Suprapubic skin (tissue), 4 donors: Measurements from ENCODE around the gene ADAMTS8. TPM values are rescaled to one million over a fixed set of nuclear protein-coding genes. Genes with fewer than 3 reads are reported as not detected.

Experiments used
- DNase-seq, 2 donors: peaks; one replicate each; pipeline ENCODE4 v3.0.0-alpha.2; 2019; ENCODE audit warnings: low spot score in 2 of 2
- H3K27ac ChIP-seq: fragments of 200-600 bp; sonication (generic); one replicate; pipeline ENCODE4 v1.5.1; 2019
- H3K27me3 ChIP-seq: fragments of 200-600 bp; sonication (generic); one replicate; pipeline ENCODE4 v1.5.1; 2019
- H3K36me3 ChIP-seq: fragments of 200-600 bp; sonication (generic); one replicate; pipeline ENCODE4 v1.5.1; 2019
- H3K4me1 ChIP-seq: fragments of 200-600 bp; sonication (generic); one replicate; pipeline ENCODE4 v1.5.1; 2019
- H3K4me3 ChIP-seq: fragments of 200-600 bp; sonication (generic); one replicate; pipeline ENCODE4 v1.5.1; 2019; ENCODE audit warnings: mild to moderate bottlenecking
- H3K9me3 ChIP-seq: fragments of 200-600 bp; sonication (generic); one replicate; pipeline ENCODE4 v1.5.1; 2019
- EP300 ChIP-seq: sonication (generic); formaldehyde crosslinking; IDR thresholded peaks from one replicate; pipeline ENCODE4 v1.6.1; 2017; ENCODE audit warnings: antibody characterized with exemption
- POLR2A ChIP-seq, 2 donors: fragments of 450-650 bp; IDR thresholded peaks; one replicate each; pipeline ENCODE4 v1.6.1; 2017; ENCODE audit warnings: antibody characterized with exemption in 2 of 2, mild to moderate bottlenecking in 2 of 2, moderate library complexity in 2 of 2
- POLR2AphosphoS5 ChIP-seq, 3 donors: sonication (generic); formaldehyde crosslinking; IDR thresholded peaks; one replicate each; pipeline ENCODE4 v1.6.1; 2017; ENCODE audit warnings: antibody characterized with exemption in 3 of 3
- WGBS: methylation state at CpG from one replicate; pipeline ENCODE4 v1.1.5; 2018; 5-methylcytosine and 5-hydroxymethylcytosine counted together
- total RNA-seq, 4 donors: library from RNA; depleted of rRNA; stranded (reverse); fragments of >200 nt; gene quantifications; one replicate each; pipeline ENCODE4 v1.1.0, GENCODE V29; 2016
- TF ChIP-seq, protein P1 (sequence below), 2 donors: fragments of 200-600 bp in 1 of 2; fragments of 450-650 bp in 1 of 2; sonication (generic) in 1 of 2; IDR thresholded peaks; one replicate each; pipeline ENCODE4 v1.5.1; 2016 to 2019; ENCODE audit warnings: antibody characterized with exemption in 2 of 2, mild to moderate bottlenecking in 1 of 2, moderate library complexity in 1 of 2

ADAMTS8 gene
- total RNA-seq, 4 donors from 2014 or later: 0.30 to 0.72 (median 0.65) TPM

- Histone ChIP-seq H3K36me3 (no peaks in the 10 kb centered on the region), H3K27me3 (no peaks in the 10 kb centered on the region), H3K4me1 (no peaks in the 10 kb centered on the region), H3K27ac (no peak overlapping the region), H3K9me3 (no peaks in the 10 kb centered on the region), H3K4me3 (no peak overlapping the region)
- DNase-seq: no peak
- no peak for TF ChIP-seq POLR2A (IDR thresholded peaks at IDR 0.05)
- TF ChIP-seq EP300: no peak
- TF ChIP-seq, protein P1, sequence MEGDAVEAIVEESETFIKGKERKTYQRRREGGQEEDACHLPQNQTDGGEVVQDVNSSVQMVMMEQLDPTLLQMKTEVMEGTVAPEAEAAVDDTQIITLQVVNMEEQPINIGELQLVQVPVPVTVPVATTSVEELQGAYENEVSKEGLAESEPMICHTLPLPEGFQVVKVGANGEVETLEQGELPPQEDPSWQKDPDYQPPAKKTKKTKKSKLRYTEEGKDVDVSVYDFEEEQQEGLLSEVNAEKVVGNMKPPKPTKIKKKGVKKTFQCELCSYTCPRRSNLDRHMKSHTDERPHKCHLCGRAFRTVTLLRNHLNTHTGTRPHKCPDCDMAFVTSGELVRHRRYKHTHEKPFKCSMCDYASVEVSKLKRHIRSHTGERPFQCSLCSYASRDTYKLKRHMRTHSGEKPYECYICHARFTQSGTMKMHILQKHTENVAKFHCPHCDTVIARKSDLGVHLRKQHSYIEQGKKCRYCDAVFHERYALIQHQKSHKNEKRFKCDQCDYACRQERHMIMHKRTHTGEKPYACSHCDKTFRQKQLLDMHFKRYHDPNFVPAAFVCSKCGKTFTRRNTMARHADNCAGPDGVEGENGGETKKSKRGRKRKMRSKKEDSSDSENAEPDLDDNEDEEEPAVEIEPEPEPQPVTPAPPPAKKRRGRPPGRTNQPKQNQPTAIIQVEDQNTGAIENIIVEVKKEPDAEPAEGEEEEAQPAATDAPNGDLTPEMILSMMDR (IDR thresholded peaks at IDR 0.05): no peak
- no peak for TF ChIP-seq POLR2AphosphoS5 (IDR thresholded peaks at IDR 0.05)
- WGBS: 75% methylated on average over 4 of the region's 4 CpGs
These were observed 58.7 kb downstream of the ADAMTS8 start for GRCh38 chr11:130369713-130370112.

- DNase-seq: no peak
These were observed 59.2 kb downstream of the ADAMTS8 start for GRCh38 chr11:130369141-130369691.

GRCh38 chr11:130359419-130359818 is 69.0 kb downstream of the ADAMTS8 start:
- DNase-seq: no peak
- no peaks in the 10 kb centered on the region for H3K36me3 ChIP-seq
- H3K4me1 ChIP-seq: no peaks in the 10 kb centered on the region
- no peaks in the 10 kb centered on the region for H3K27me3 ChIP-seq
- peaks cover 8% of the 10 kb centered on the region for H3K9me3 ChIP-seq
- no peak overlapping the region for H3K4me3 ChIP-seq
- TF ChIP-seq EP300 (no peak), POLR2AphosphoS5 (IDR thresholded peaks at IDR 0.05) (no peak), POLR2A (IDR thresholded peaks at IDR 0.05) (no peak)
- TF ChIP-seq, protein P1 (IDR thresholded peaks at IDR 0.05): no peak
- H3K27ac ChIP-seq: no peak overlapping the region

More at GRCh38 chr11:130369141-130369691, 59.2 kb downstream of the ADAMTS8 start:
- Histone ChIP-seq H3K4me3 (no peak overlapping the region), H3K27me3 (no peaks in the 10 kb centered on the region), H3K9me3 (no peaks in the 10 kb centered on the region), H3K4me1 (no peaks in the 10 kb centered on the region), H3K36me3 (no peaks in the 10 kb centered on the region), H3K27ac (no peak overlapping the region)
- TF ChIP-seq EP300 (no peak), POLR2A (IDR thresholded peaks at IDR 0.05) (no peak), POLR2AphosphoS5 (IDR thresholded peaks at IDR 0.05) (no peak)
- TF ChIP-seq, protein P1 (IDR thresholded peaks at IDR 0.05): no peak
- 65% methylated on average over 6 of the region's 6 CpGs for WGBS

DNA sequence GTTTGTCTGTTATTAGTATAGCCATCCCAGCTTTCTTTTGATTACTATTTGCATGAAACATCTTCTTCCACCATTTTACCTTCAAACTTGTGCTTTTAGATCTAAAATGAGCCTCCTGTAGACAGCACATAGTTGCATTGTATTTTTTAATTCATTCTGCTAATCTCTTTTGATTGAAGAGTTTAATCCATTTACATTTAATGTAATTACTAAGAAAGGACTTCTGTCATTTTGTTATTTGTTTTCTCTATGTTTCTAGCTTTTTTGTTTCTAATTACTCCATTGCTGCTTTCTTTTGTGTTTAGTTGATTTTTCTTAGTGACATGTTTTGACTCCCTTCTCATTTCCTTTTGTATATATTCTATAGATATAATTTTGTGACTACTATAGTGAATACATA is 70.0 kb downstream of the ADAMTS8 start:
- H3K9me3 ChIP-seq: peaks cover 8% of the 10 kb centered on the region
- H3K4me1 ChIP-seq: no peaks in the 10 kb centered on the region
- no peak for TF ChIP-seq POLR2A (IDR thresholded peaks at IDR 0.05)
- TF ChIP-seq POLR2AphosphoS5 (IDR thresholded peaks at IDR 0.05): no peak
- TF ChIP-seq, protein P1 (IDR thresholded peaks at IDR 0.05): no peak
- no peak for TF ChIP-seq EP300
- H3K4me3 ChIP-seq: no peak overlapping the region
- no peaks in the 10 kb centered on the region for H3K36me3 ChIP-seq
- no peak for DNase-seq
- H3K27ac ChIP-seq: no peak overlapping the region
- H3K27me3 ChIP-seq: no peaks in the 10 kb centered on the region

Other genes starting within 250 kb of the ADAMTS8 start
- 10 to 100 TPM; 28.7 to 89.5 (median 69.1) TPM for gene ZBTB44, start 113.7 kb downstream of the ADAMTS8 start, total RNA-seq
- 1 to 10 TPM; 3.8 to 7.2 (median 5.7) TPM for gene ADAMTS15, start 20.0 kb upstream of the ADAMTS8 start, total RNA-seq